Fibroblast of lung (primary cell): Measurements from ENCODE around the gene PEX11G.

Experiments used
- CTCF ChIP-seq, 2 donors: IDR thresholded peaks in 1 of 2; conservative IDR thresholded peaks in 1 of 2; 1 replicate in 1 of 2; 2 replicates in 1 of 2; pipeline ENCODE4 v1.5.1; 2011 to 2012; ENCODE audit warnings: low read length in 2 of 2, control low read depth in 1 of 2, inconsistent platforms in 1 of 2, low read depth in 1 of 2, mild to moderate bottlenecking in 1 of 2
- EZH2 ChIP-seq: IDR thresholded peaks from 2 replicates; pipeline ENCODE4 v1.5.1; 2012; ENCODE audit warnings: low read length, control low read depth, mild to moderate bottlenecking; ENCODE audit errors: missing control alignments

- TF ChIP-seq CTCF (conservative IDR thresholded peaks at IDR 0.05 in 1 of 2, IDR thresholded peaks at IDR 0.05 in 1 of 2; ENCODE audit: low read depth in 1 of 2, low read length in 2 of 2) (peak; percentile 22 to 33), EZH2 (no peak)
Observed at GRCh38 chr19:7534531-7535046, 45.8 kb upstream of the PEX11G start.
